Measurements from ENCODE around the gene MMEL1. TPM values are rescaled to one million over a fixed set of nuclear protein-coding genes. Genes with fewer than 3 reads are reported as not detected.

MMEL1 gene
- total RNA-seq, 2 experiments from 2014 or later: not detected

DNA sequence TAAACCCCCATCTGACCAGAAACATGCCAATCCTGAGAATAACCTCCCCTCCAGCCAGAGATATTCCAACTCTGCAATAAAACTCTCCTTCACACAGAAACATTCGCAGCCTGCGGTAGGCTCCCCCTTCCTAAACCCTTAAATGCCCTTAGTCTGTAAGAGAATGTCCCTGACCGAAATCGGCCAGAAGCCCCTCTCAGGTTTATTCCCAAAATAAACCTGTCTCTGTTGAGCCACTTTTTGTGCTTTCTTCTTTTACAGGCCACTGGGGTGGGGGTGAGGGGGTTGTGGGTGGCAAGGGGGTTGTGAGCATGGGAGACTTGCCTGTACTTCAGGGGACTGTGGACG lies 41.6 kb downstream of the MMEL1 start:
- ChIA-PET POLR2A (no interaction called here), CTCF (ENCODE audit: unreplicated experiment) (no interaction called here)
- H3K36me3 ChIP-seq (ENCODE audit: insufficient read depth, low read length): no peaks in the 10 kb centered on the region
- H4K20me1 ChIP-seq (ENCODE audit: insufficient read depth, low read length): no peaks in the 10 kb centered on the region
- peaks cover 7% of the 10 kb centered on the region for H3K4me1 ChIP-seq (ENCODE audit: insufficient read depth, low read length, poor library complexity, severe bottlenecking)
- no peak overlapping the region for H3K4me2 ChIP-seq (ENCODE audit: low read length)
- H3K79me2 ChIP-seq (ENCODE audit: insufficient read depth, low read depth, low read length): no peaks in the 10 kb centered on the region
- H3K4me3 ChIP-seq (ENCODE audit: low read depth, low read length, poor library complexity, severe bottlenecking): no peak overlapping the region
- TF ChIP-seq, protein P1, sequence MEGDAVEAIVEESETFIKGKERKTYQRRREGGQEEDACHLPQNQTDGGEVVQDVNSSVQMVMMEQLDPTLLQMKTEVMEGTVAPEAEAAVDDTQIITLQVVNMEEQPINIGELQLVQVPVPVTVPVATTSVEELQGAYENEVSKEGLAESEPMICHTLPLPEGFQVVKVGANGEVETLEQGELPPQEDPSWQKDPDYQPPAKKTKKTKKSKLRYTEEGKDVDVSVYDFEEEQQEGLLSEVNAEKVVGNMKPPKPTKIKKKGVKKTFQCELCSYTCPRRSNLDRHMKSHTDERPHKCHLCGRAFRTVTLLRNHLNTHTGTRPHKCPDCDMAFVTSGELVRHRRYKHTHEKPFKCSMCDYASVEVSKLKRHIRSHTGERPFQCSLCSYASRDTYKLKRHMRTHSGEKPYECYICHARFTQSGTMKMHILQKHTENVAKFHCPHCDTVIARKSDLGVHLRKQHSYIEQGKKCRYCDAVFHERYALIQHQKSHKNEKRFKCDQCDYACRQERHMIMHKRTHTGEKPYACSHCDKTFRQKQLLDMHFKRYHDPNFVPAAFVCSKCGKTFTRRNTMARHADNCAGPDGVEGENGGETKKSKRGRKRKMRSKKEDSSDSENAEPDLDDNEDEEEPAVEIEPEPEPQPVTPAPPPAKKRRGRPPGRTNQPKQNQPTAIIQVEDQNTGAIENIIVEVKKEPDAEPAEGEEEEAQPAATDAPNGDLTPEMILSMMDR (conservative IDR thresholded peaks at IDR 0.05; ENCODE audit: low read length): no peak
- no peak for TF ChIP-seq EZH2phosphoT487 (IDR thresholded peaks at IDR 0.05; ENCODE audit: borderline replicate concordance, low read depth, low read length)
- no peaks in the 10 kb centered on the region for H3K9me2 ChIP-seq (ENCODE audit: insufficient read depth, low read length)
- intact Hi-C loops (cut with micrococcal nuclease; ENCODE audit: unreplicated experiment): no loop called here
- no TSS peak for BruUV-seq (replicated peaks)
- no peak overlapping the region for H2AFZ ChIP-seq (ENCODE audit: low read length)
- no peak overlapping the region for H3K27ac ChIP-seq (ENCODE audit: low read depth, low read length, poor library complexity, severe bottlenecking)
- no peak for DNase-seq (ENCODE audit: low spot score)
- no peaks in the 10 kb centered on the region for H3K9me3 ChIP-seq (ENCODE audit: low read length)

DNA sequence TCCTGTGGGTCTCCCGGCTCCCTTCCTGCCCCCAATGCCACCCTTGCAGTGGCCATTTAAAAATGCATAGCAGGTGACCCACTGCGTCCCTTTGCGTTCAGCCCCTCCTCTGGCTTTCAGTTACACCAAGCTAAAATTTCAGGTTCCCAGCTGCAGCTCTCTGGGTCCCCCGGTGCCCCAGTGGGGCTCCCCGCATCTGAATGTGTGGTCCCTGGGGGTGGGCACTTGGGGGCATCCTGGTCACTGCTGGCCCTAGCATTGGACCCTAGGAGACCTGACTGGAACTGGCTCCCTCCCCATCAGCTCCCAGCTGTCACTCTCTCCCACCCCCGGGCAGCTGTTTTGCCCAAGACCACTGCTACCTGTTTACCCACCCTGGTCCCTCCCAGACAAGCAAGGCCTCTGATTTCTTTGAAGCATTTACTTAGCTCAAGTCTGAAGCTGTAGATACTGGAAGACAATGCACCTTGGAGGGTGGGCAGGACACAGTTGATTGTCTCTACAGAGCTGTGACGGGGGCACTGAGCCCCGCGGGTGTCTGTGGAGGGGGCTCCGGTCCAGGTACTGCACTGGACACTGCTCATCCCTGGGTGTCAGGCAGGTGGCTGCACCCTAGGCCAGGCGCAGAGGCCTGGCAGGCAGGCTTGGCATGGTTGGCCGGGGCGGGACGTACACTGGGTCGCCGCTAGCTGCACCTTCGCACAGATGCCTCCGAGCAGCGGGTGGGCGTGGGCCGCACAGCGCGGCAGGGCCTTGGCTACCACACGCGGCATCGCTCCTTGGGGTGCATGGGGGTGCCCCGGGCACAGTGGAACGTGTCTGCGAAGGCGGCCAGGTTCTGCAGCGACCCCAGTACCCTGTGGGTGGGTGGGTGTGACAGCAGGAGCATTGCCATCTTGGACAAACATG lies 42.3 kb downstream of the MMEL1 start:
- no peaks in the 10 kb centered on the region for H4K20me1 ChIP-seq (ENCODE audit: insufficient read depth, low read length)
- no peak for DNase-seq (ENCODE audit: low spot score)
- H3K4me2 ChIP-seq (ENCODE audit: low read length): no peak overlapping the region
- no peaks in the 10 kb centered on the region for H3K9me3 ChIP-seq (ENCODE audit: low read length)
- H3K36me3 ChIP-seq (ENCODE audit: insufficient read depth, low read length): no peaks in the 10 kb centered on the region
- intact Hi-C loops (cut with micrococcal nuclease; ENCODE audit: unreplicated experiment): no loop called here
- no peaks in the 10 kb centered on the region for H3K9me2 ChIP-seq (ENCODE audit: insufficient read depth, low read length)
- H3K79me2 ChIP-seq (ENCODE audit: insufficient read depth, low read depth, low read length): no peaks in the 10 kb centered on the region
- peaks cover 7% of the 10 kb centered on the region for H3K4me1 ChIP-seq (ENCODE audit: insufficient read depth, low read length, poor library complexity, severe bottlenecking)
- H3K27ac ChIP-seq (ENCODE audit: low read depth, low read length, poor library complexity, severe bottlenecking): no peak overlapping the region
- BruUV-seq (replicated peaks): no TSS peak
- TF ChIP-seq EZH2phosphoT487 (IDR thresholded peaks at IDR 0.05; ENCODE audit: borderline replicate concordance, low read depth, low read length): no peak
- TF ChIP-seq, protein P1 (conservative IDR thresholded peaks at IDR 0.05; ENCODE audit: low read length): no peak
- ChIA-PET CTCF (ENCODE audit: unreplicated experiment) (no interaction called here), POLR2A (interaction anchor here (0.5 kb wide), 1 partner anchor 707 kb away, joined by 3 read pairs; no protein-coding TSS in a partner anchor)
- no peak overlapping the region for H3K4me3 ChIP-seq (ENCODE audit: low read depth, low read length, poor library complexity, severe bottlenecking)
- H2AFZ ChIP-seq (ENCODE audit: low read length): no peak overlapping the region

Data from OCI-LY7 (cell line).